ENCODE measurements around the gene CFAP107.

The CFAP107 gene

GRCh38 chr1:12756768-12757413 lies 10.9 kb downstream of the CFAP107 start:
- TF ChIP-seq FOXP2 (optimal IDR thresholded peaks at IDR 0.05; ENCODE audit: borderline replicate concordance, extremely low read depth, extremely low read length, insufficient read depth): no peak
- TF ChIP-seq REST (IDR thresholded peaks at IDR 0.05; ENCODE audit: insufficient read depth in 1 of 2, low read depth in 2 of 2, low read length in 2 of 2): no peak
- TF ChIP-seq TAF1 (IDR thresholded peaks at IDR 0.05; ENCODE audit: borderline replicate concordance, insufficient read depth, low read length): no peak
- no peak for TF ChIP-seq SIN3A (IDR thresholded peaks at IDR 0.05; ENCODE audit: borderline replicate concordance, insufficient read depth, low read length)
- TF ChIP-seq POLR2AphosphoS5 (IDR thresholded peaks at IDR 0.05; ENCODE audit: low read depth, low read length): no peak

- no peak for TF ChIP-seq TAF1 (IDR thresholded peaks at IDR 0.05; ENCODE audit: borderline replicate concordance, insufficient read depth, low read length)
- no peak for TF ChIP-seq SIN3A (IDR thresholded peaks at IDR 0.05; ENCODE audit: borderline replicate concordance, insufficient read depth, low read length)
- no peak for TF ChIP-seq REST (IDR thresholded peaks at IDR 0.05; ENCODE audit: insufficient read depth in 1 of 2, low read depth in 2 of 2, low read length in 2 of 2)
- no peak for TF ChIP-seq FOXP2 (optimal IDR thresholded peaks at IDR 0.05; ENCODE audit: borderline replicate concordance, extremely low read depth, extremely low read length, insufficient read depth)
- TF ChIP-seq POLR2AphosphoS5 (IDR thresholded peaks at IDR 0.05; ENCODE audit: low read depth, low read length): no peak
These were observed 11.8 kb downstream of the CFAP107 start for GRCh38 chr1:12757836-12758235.

- TF ChIP-seq TAF1 (IDR thresholded peaks at IDR 0.05; ENCODE audit: borderline replicate concordance, insufficient read depth, low read length): no peak
These were observed 14.3 kb downstream of the CFAP107 start for GRCh38 chr1:12760256-12760795.

GRCh38 chr1:12761781-12762180 lies 15.8 kb downstream of the CFAP107 start:
- TF ChIP-seq FOXP2 (optimal IDR thresholded peaks at IDR 0.05; ENCODE audit: borderline replicate concordance, extremely low read depth, extremely low read length, insufficient read depth) (no peak), REST (IDR thresholded peaks at IDR 0.05; ENCODE audit: insufficient read depth in 1 of 2, low read depth in 2 of 2, low read length in 2 of 2) (no peak)

- TF ChIP-seq FOXP2 (optimal IDR thresholded peaks at IDR 0.05; ENCODE audit: borderline replicate concordance, extremely low read depth, extremely low read length, insufficient read depth) (no peak), SIN3A (IDR thresholded peaks at IDR 0.05; ENCODE audit: borderline replicate concordance, insufficient read depth, low read length) (no peak), REST (IDR thresholded peaks at IDR 0.05; ENCODE audit: insufficient read depth in 1 of 2, low read depth in 2 of 2, low read length in 2 of 2) (no peak), TAF1 (IDR thresholded peaks at IDR 0.05; ENCODE audit: borderline replicate concordance, insufficient read depth, low read length) (no peak), POLR2AphosphoS5 (IDR thresholded peaks at IDR 0.05; ENCODE audit: low read depth, low read length) (no peak)
These were observed 16.8 kb downstream of the CFAP107 start for GRCh38 chr1:12762766-12763165.
